Neural progenitor cell (in vitro differentiated cells): Measurements from ENCODE around the gene EPB41. TPM values are rescaled to one million over a fixed set of nuclear protein-coding genes. Genes with fewer than 3 reads are reported as not detected.

Experiments used
- DNase-seq: peaks from one replicate; pipeline ENCODE4 v3.0.0-alpha.2; 2016; ENCODE audit warnings: low spot score
- H2AFZ ChIP-seq: fragments of 200-600 bp; sonication (generic); replicated peaks from 2 replicates; pipeline ENCODE4 v1.6.1; 2016; ENCODE audit warnings: antibody characterized with exemption
- H3F3A ChIP-seq: fragments of 200-600 bp; sonication (generic); 2 replicates; pipeline ENCODE4 v1.6.1; 2016; ENCODE audit warnings: antibody characterized with exemption, low read depth
- H3K27ac ChIP-seq: fragments of 200-600 bp; sonication (generic); 2 replicates; pipeline ENCODE4 v1.5.1; 2016; ENCODE audit warnings: mild to moderate bottlenecking
- H3K27me3 ChIP-seq: fragments of 200-600 bp; sonication (generic); 2 replicates; pipeline ENCODE4 v1.6.1; 2016; ENCODE audit warnings: mild to moderate bottlenecking, moderate library complexity
- H3K36me3 ChIP-seq: fragments of 200-600 bp; sonication (generic); 2 replicates; pipeline ENCODE4 v1.5.1; 2016
- H3K4me1 ChIP-seq: fragments of 200-600 bp; sonication (generic); 2 replicates; pipeline ENCODE4 v1.6.1; 2016; ENCODE audit warnings: mixed run types
- H3K4me2 ChIP-seq: fragments of 200-600 bp; sonication (generic); 2 replicates; pipeline ENCODE4 v1.6.1; 2016
- H3K4me3 ChIP-seq: fragments of 200-600 bp; sonication (generic); 2 replicates; pipeline ENCODE4 v1.5.1; 2016
- H3K79me2 ChIP-seq: fragments of 200-600 bp; sonication (generic); 2 replicates; pipeline ENCODE4 v1.6.1; 2016; ENCODE audit warnings: low read depth
- H3K9ac ChIP-seq: fragments of 200-600 bp; sonication (generic); 2 replicates; pipeline ENCODE4 v1.6.1; 2016
- H3K9me3 ChIP-seq: fragments of 200-600 bp; sonication (generic); 2 replicates; pipeline ENCODE4 v1.5.1; 2016; ENCODE audit warnings: low read depth
- H4K20me1 ChIP-seq: fragments of 200-600 bp; sonication (generic); 2 replicates; pipeline ENCODE4 v1.6.1; 2016; ENCODE audit warnings: low read depth
- H3K27ac Mint-ChIP-seq: 3 replicates; pipeline ENCODE4 v1.8.0; 2021; ENCODE audit warnings: mixed read lengths
- H3K27me3 Mint-ChIP-seq: 2 replicates; pipeline ENCODE4 v1.8.0; 2022; ENCODE audit warnings: low read depth, mild to moderate bottlenecking, inconsistent platforms, moderate library complexity, mixed read lengths; ENCODE audit not compliant: insufficient read depth
- H3K36me3 Mint-ChIP-seq: 3 replicates; pipeline ENCODE4 v1.8.0; 2021; ENCODE audit warnings: mixed read lengths
- H3K4me1 Mint-ChIP-seq: 3 replicates; pipeline ENCODE4 v1.8.0; 2021; ENCODE audit warnings: mixed read lengths
- H3K4me3 Mint-ChIP-seq: 3 replicates; pipeline ENCODE4 v1.8.0; 2021; ENCODE audit warnings: mild to moderate bottlenecking, moderate library complexity, mixed read lengths
- H3K9me3 Mint-ChIP-seq: 3 replicates; pipeline ENCODE4 v1.8.0; 2020; ENCODE audit warnings: mixed read lengths
- EZH2 ChIP-seq: fragments of 200-600 bp; sonication (generic); IDR thresholded peaks from 2 replicates; pipeline ENCODE4 v1.6.1; 2017; ENCODE audit warnings: antibody characterized with exemption, mild to moderate bottlenecking, moderate library complexity
- EZH2phosphoT487 ChIP-seq: fragments of 200-600 bp; sonication (generic); IDR thresholded peaks from 2 replicates; pipeline ENCODE4 v1.6.1; 2017; ENCODE audit warnings: antibody characterized with exemption
- total RNA-seq: library from RNA; depleted of rRNA; stranded (reverse); fragments of >200 nt; gene quantifications from 2 replicates; pipeline ENCODE4 v1.2.3, GENCODE V29; 2015; ENCODE audit warnings: low replicate concordance
- TF ChIP-seq, protein P1 (sequence below): fragments of 200-600 bp; sonication (generic); IDR thresholded peaks from 2 replicates; pipeline ENCODE4 v1.5.1; 2017; ENCODE audit warnings: antibody characterized with exemption, mild to moderate bottlenecking

The EPB41 gene
- total RNA-seq, 1 donor from 2014 or later: 211 TPM

DNA sequence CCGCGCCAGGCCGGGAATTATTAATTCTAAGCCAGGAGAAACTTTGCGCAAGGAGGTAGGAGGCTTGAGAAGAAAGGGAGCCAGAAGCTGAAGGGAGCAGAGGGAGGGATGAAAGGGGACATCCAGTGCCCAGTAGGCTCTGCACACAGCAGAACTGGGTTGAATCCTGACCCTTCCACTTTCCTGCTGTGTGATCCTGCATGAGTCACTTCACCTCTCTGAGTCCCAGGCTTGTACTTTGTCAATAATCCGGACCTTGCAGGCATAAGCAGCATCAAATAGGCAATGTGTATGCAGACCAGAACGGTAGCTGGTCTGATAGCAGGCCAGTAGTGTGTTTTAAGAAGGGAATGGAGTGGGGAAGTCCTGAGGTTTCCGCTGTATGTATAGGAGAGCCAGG lies 25.5 kb upstream of the EPB41 start:
- TF ChIP-seq EZH2phosphoT487 (no peak), EZH2 (no peak)
- TF ChIP-seq, protein P1, sequence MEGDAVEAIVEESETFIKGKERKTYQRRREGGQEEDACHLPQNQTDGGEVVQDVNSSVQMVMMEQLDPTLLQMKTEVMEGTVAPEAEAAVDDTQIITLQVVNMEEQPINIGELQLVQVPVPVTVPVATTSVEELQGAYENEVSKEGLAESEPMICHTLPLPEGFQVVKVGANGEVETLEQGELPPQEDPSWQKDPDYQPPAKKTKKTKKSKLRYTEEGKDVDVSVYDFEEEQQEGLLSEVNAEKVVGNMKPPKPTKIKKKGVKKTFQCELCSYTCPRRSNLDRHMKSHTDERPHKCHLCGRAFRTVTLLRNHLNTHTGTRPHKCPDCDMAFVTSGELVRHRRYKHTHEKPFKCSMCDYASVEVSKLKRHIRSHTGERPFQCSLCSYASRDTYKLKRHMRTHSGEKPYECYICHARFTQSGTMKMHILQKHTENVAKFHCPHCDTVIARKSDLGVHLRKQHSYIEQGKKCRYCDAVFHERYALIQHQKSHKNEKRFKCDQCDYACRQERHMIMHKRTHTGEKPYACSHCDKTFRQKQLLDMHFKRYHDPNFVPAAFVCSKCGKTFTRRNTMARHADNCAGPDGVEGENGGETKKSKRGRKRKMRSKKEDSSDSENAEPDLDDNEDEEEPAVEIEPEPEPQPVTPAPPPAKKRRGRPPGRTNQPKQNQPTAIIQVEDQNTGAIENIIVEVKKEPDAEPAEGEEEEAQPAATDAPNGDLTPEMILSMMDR: no peak
- Histone ChIP-seq H3K4me2 (no peak overlapping the region), H3K27ac (no peak overlapping the region), H2AFZ (no peak overlapping the region), H3K79me2 (no peaks in the 10 kb centered on the region), H3K9ac (no peak overlapping the region), H3K27me3 (peaks cover 25% of the 10 kb centered on the region), H3K4me1 (peaks cover 21% of the 10 kb centered on the region), H3K4me3 (no peak overlapping the region), H4K20me1 (no peaks in the 10 kb centered on the region), H3F3A (peaks cover 24% of the 10 kb centered on the region), H3K9me3 (no peaks in the 10 kb centered on the region), H3K36me3 (no peaks in the 10 kb centered on the region)
- Mint-ChIP-seq H3K27me3 (peaks cover 24% of the 10 kb centered on the region), H3K4me1 (peaks cover 23% of the 10 kb centered on the region), H3K36me3 (no peaks in the 10 kb centered on the region), H3K4me3 (peak overlapping the region; percentile 10), H3K27ac (no peak overlapping the region), H3K9me3 (no peaks in the 10 kb centered on the region)
- DNase-seq: no peak

DNA sequence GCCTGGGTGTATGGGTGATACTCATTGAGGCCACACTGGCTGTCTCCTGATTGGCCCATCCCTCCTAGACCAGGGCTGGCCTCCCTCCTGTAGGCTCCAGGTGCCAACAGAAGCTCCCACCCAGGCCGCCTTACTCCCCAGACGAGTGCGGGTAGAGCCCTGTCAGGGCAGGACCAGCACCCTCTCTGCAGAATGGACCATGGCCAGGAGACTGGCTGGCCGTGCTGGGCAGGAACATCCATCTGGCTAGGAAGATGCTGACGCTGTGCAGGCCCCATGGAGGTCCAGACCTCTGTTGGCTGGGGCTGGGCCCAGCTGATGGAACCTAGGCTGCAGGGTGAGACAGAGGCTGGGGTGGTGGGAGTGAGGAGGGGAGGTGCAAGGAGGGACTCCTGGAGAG lies 25.0 kb upstream of the EPB41 start:
- no peaks in the 10 kb centered on the region for H3K36me3 Mint-ChIP-seq
- H3K9me3 Mint-ChIP-seq: no peaks in the 10 kb centered on the region
- H3K4me3 Mint-ChIP-seq: no peak overlapping the region

DNA sequence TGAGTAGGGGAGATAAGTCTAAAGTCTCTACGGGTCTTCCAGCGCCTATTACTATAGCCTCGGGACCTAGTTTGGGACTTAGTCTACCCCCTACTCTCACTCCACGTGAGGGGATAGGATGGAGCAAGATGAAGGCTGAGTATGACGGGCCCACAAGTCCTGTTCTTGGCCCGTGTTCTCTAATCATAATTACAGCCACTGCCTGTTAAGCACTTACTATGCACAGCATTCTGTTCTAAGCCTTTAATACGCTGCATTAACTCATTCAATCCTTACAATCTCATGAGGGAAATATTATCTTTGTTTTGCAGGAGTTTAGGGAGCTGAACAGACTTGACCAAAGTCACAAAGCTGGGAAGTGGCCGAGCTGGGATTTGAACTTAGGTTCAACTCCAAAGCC lies 23.9 kb upstream of the EPB41 start:
- TF ChIP-seq, protein P1: no peak
- TF ChIP-seq EZH2 (no peak), EZH2phosphoT487 (no peak)
- Mint-ChIP-seq H3K4me3 (no peak overlapping the region), H3K27me3 (peaks cover 19% of the 10 kb centered on the region), H3K36me3 (no peaks in the 10 kb centered on the region), H3K27ac (no peak overlapping the region), H3K4me1 (peaks cover 24% of the 10 kb centered on the region), H3K9me3 (no peaks in the 10 kb centered on the region)
- Histone ChIP-seq H3K79me2 (no peaks in the 10 kb centered on the region), H3K36me3 (no peaks in the 10 kb centered on the region), H2AFZ (no peak overlapping the region), H3K4me3 (no peak overlapping the region), H3K4me1 (peaks cover 6% of the 10 kb centered on the region), H3K9me3 (no peaks in the 10 kb centered on the region), H3F3A (peaks cover 23% of the 10 kb centered on the region), H3K9ac (no peak overlapping the region), H3K27ac (no peak overlapping the region), H3K4me2 (no peak overlapping the region), H4K20me1 (no peaks in the 10 kb centered on the region), H3K27me3 (peaks cover 25% of the 10 kb centered on the region)
- DNase-seq: no peak

More for the DNA sequence above, 25.0 kb upstream of the EPB41 start:
- H3K27ac ChIP-seq: no peak overlapping the region
- no peak overlapping the region for H3K4me2 ChIP-seq
- no peak for DNase-seq
- H3K4me3 ChIP-seq: no peak overlapping the region
- no peak overlapping the region for H2AFZ ChIP-seq
- no peaks in the 10 kb centered on the region for H3K79me2 ChIP-seq
- peaks cover 27% of the 10 kb centered on the region for H3F3A ChIP-seq
- H3K27ac Mint-ChIP-seq: no peak overlapping the region
- peaks cover 16% of the 10 kb centered on the region for H3K4me1 ChIP-seq
- H3K27me3 Mint-ChIP-seq: peaks cover 22% of the 10 kb centered on the region
- H4K20me1 ChIP-seq: no peaks in the 10 kb centered on the region
- TF ChIP-seq EZH2 (no peak), EZH2phosphoT487 (no peak)
- TF ChIP-seq, protein P1: no peak
- peaks cover 24% of the 10 kb centered on the region for H3K4me1 Mint-ChIP-seq
- peaks cover 25% of the 10 kb centered on the region for H3K27me3 ChIP-seq
- no peaks in the 10 kb centered on the region for H3K9me3 ChIP-seq
- no peak overlapping the region for H3K9ac ChIP-seq
- H3K36me3 ChIP-seq: no peaks in the 10 kb centered on the region
